ENCODE results near the gene PHLDA1.

- TF ChIP-seq CTCF (conservative IDR thresholded peaks at IDR 0.05; ENCODE audit: low read length) = no peak
- no peak for TF ChIP-seq EZH2phosphoT487 (IDR thresholded peaks at IDR 0.05; ENCODE audit: borderline replicate concordance, low read depth, low read length)
Measured at GRCh38 chr12:76072568-76072967, 41.0 kb upstream of the PHLDA1 start.
